ENCODE data around the gene RNASEL. TPM values are rescaled to one million over a fixed set of nuclear protein-coding genes. Genes with fewer than 3 reads are reported as not detected.
"Not testable (repeated sequence)": the region's sequence is repeated elsewhere in the genome, so short reads cannot be mapped to it uniquely, and the experiment has no call there.

Gene RNASEL, protein sequence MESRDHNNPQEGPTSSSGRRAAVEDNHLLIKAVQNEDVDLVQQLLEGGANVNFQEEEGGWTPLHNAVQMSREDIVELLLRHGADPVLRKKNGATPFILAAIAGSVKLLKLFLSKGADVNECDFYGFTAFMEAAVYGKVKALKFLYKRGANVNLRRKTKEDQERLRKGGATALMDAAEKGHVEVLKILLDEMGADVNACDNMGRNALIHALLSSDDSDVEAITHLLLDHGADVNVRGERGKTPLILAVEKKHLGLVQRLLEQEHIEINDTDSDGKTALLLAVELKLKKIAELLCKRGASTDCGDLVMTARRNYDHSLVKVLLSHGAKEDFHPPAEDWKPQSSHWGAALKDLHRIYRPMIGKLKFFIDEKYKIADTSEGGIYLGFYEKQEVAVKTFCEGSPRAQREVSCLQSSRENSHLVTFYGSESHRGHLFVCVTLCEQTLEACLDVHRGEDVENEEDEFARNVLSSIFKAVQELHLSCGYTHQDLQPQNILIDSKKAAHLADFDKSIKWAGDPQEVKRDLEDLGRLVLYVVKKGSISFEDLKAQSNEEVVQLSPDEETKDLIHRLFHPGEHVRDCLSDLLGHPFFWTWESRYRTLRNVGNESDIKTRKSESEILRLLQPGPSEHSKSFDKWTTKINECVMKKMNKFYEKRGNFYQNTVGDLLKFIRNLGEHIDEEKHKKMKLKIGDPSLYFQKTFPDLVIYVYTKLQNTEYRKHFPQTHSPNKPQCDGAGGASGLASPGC
- 0.85 and 1.2 TPM in 2 replicates for total RNA-seq (2014; rRNA removed; shearing (Covaris generic))

DNA sequence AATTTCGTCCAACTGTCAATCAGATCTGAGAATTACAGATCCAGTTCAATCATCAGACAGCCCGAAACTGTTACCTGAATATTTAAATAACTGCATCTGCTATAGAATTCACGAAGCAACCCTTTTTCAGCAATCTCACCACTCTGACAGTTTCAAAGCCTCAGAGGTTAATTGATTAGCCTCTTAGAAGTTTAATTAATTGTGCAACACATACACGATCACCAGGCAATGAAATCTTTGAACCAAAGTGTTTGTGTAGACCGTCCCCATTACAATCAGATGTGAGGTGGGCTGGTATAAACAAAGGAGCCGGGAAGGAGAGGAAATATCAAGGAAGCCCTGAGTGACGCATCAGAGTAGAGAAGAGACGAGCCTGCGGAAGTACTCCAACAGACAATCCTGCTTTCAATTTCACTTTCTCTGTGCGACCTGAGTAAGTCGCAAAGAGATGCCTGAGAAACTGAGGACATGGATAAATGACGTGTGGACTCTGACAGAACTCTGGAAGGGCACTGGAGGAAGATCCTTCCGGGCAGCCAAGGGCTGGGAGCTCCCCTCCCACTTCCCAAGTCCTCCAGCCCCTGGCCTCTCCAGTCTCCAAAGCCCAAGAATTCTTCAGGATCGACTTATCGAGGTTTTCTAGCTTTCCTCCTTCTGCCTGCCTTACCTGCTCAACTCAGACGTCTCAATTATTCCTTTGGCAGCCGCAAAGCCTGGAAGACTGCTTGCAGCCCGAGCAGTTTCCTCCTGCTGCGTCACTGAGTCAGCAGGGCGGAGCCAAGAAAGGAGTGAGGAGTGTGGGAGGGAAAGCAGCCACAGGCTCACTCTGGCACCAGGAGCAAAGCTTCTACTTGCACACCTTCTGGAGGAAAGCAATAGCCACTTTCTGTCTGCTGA is at the start of gene RNASEL:
Gene RNASEL, minus strand, starts transcription at position 757 of the 897 bp plus-strand sequence. CDS start 2,450 bp downstream, outside the sequence.
- Histone ChIP-seq H3K4me3 (ENCODE audit: insufficient read depth, low read depth, low read length) (peak within 1 kb of the TSS; percentile 32), H3K27me3 (ENCODE audit: control insufficient read depth, insufficient read depth, low read length) (no peaks in the 10 kb centered on the region), H3K36me3 (replicated peaks; ENCODE audit: control insufficient read depth, insufficient read depth, low read length) (no peaks in the 10 kb centered on the region)
- peak; percentile 47 for DNase-seq

DNA sequence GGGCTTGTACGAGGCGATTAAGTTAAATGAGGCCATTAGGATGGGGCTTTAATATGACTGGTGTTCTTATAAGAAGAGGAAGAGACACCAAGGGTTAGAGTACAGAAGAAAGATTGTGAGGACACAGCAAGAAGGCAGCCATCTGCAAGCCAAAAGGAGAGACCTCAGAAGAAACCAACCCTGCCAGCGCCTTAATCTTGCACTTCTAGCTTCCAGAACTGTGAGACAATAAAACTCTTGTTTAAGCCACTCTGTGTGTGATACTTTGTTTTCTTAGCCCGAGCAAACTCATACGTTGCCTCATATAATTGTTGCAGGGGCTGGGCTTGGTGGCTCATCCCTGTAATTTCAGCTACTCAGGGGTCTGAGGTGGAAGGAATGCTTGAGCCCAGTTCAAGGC is 48.7 kb upstream of the RNASEL start:
- Histone ChIP-seq H3K4me3 (ENCODE audit: insufficient read depth, low read depth, low read length) (no peak overlapping the region), H3K27me3 (ENCODE audit: control insufficient read depth, insufficient read depth, low read length) (no peaks in the 10 kb centered on the region), H3K36me3 (replicated peaks; ENCODE audit: control insufficient read depth, insufficient read depth, low read length) (no peaks in the 10 kb centered on the region)
- DNase-seq: no peak

DNA sequence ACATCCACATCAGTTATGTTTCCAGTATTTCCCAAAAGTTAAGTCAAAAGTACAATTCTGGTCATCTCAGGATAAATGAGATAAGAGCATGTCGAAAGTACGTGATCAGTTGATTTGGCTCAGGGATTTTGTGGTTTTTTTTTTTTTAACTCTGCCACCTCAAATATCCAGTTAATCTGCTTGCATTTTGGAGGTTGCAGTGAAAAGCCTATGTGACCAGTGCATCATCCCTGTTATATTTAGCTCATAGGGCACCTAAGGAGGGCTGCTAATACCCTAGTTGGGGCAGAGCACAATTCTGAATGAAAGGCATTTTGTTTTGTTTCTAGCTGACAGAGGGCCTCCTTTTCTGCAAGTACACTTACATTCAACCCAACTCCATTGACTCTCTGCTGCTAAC is 46.8 kb upstream of the RNASEL start:
- Histone ChIP-seq H3K27me3 (ENCODE audit: control insufficient read depth, insufficient read depth, low read length) (no peaks in the 10 kb centered on the region), H3K4me3 (ENCODE audit: insufficient read depth, low read depth, low read length) (no peak overlapping the region), H3K36me3 (replicated peaks; ENCODE audit: control insufficient read depth, insufficient read depth, low read length) (no peaks in the 10 kb centered on the region)
- no peak for DNase-seq

DNA sequence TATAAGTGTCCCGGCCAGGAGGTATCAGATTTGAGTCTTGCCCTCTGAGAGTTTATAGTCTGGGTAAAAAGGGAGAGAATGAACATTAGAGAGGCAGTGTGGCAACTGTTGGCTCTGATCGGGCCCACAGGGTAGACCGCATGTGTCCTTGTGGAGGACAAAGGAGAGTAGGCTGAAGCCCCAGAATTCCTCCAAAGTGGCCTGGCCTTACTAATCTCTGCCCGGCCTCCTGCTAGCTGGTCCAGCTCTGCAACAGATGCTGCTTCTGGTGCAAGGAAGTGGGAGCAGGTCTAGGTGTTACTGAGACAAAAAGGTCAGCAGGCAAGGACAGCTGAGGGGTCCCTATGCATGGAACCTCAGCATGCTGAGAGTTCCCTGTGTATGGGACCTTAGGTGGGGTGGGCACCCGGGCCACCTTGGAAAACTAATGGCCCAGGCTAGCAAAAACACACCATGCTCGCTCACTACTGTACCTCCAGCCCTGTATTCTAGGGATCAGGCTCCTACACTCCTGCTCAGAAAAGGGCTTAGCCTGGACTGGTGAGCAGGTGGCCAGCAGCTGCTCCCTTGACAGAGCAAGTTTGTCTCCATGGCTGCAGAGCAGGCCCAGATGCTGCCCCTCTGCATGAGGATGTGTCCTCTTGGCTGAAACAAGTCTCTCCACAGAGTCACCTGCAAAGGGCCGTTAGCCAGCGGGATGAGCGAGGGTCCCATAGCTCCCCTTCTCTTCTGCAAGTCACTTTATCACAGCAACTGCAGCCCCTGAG is 45.4 kb upstream of the RNASEL start:
- H3K36me3 ChIP-seq (replicated peaks; ENCODE audit: control insufficient read depth, insufficient read depth, low read length): no peaks in the 10 kb centered on the region

DNA sequence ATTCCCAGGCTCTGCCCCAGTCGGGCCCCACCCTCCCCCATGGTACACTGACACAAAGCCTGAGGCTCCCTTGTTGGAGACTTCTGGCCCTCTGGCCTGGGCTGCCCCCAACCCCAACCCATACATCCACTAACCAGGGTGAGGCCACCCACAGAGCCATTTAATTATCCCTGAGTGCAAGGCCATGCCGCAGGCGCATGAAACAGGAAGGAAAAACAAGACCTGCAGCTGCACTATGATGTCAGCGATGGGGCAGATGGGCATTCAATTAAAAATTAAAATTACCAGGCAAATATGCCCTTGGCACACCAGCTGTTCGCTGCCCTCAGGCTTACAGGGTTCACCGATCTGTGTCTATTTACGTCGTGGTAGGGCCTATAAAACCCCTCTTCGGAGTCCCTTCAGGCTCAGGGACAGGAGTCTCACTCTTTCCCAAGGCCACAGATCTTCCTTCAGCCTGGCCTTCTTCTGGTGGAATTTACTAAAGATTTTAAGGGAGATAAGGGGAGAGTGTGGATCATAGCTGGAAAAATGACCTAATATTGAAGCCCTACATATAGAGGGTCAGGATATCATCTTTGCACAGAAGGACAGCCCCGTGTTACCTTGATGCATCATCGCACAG is 44.7 kb upstream of the RNASEL start:
- Histone ChIP-seq H3K27me3 (ENCODE audit: control insufficient read depth, insufficient read depth, low read length) (no peaks in the 10 kb centered on the region), H3K36me3 (replicated peaks; ENCODE audit: control insufficient read depth, insufficient read depth, low read length) (no peaks in the 10 kb centered on the region), H3K4me3 (ENCODE audit: insufficient read depth, low read depth, low read length) (no peak overlapping the region)
- no peak for DNase-seq

More for the DNA sequence above, 45.4 kb upstream of the RNASEL start:
- Histone ChIP-seq H3K27me3 (ENCODE audit: control insufficient read depth, insufficient read depth, low read length) (no peaks in the 10 kb centered on the region), H3K4me3 (ENCODE audit: insufficient read depth, low read depth, low read length) (no peak overlapping the region)
- no peak for DNase-seq

DNA sequence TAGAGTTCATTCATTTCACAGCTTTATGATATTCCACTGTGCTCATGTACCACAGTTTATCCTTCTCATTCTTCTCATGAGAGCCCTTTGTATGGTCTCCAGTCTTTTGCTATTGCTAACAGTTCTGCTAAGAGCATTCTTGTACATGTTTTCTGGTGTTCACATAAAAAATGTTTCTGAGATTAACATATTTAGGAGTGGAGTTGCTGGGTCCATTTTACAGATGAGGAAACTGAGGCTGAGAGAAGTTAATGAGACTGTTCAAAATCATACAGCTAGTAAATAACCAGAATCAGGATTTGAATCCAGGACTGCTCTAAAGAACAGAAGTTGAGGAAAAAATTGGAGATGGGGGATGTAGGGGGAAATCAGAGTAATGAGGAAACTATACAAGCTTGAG is 44.0 kb upstream of the RNASEL start:
- DNase-seq: no peak
- Histone ChIP-seq H3K27me3 (ENCODE audit: control insufficient read depth, insufficient read depth, low read length) (no peaks in the 10 kb centered on the region), H3K36me3 (replicated peaks; ENCODE audit: control insufficient read depth, insufficient read depth, low read length) (no peaks in the 10 kb centered on the region), H3K4me3 (ENCODE audit: insufficient read depth, low read depth, low read length) (no peak overlapping the region)

DNA sequence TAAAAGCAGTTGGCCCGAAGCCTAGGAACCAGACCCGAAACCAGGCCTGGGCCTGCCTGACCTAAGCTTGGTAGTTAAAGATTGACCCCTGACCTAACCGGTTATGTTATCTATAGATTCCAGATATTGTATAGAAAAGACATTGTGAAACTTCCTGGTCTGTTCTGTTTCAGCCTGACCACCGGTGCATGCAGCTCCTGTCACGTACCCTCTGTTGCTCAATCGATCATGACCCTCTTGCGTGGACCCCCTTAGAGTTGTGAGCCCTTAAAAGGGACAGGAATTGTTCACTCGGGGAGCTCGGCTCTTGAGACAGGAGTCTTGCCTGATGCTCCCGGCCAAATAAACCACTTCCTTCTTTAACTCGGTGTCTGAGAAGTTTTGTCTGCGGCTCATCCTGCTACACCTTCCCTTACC is 43.4 kb upstream of the RNASEL start:
- H3K4me3 ChIP-seq (ENCODE audit: insufficient read depth, low read depth, low read length); H3K36me3 ChIP-seq (replicated peaks; ENCODE audit: control insufficient read depth, insufficient read depth, low read length); DNase-seq; H3K27me3 ChIP-seq (ENCODE audit: control insufficient read depth, insufficient read depth, low read length): not testable (repeated sequence)

DNA sequence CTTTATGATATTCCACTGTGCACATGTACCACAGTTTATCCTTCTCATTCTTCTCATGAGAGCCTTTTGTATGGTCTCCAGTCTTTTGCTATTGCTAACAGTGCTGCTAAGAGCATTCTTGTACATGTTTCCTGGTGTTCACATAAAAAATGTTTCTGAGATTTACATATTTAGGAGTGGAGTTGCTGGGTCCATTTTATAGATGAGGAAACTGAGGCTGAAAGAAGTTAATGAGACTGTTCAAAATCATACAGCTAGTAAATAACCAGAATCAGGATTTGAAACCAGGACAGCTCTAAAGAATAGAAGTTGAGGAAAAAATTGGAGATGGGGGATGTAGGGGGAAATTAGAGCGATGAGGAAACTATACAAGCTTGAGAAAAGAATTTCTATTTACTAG is 42.9 kb upstream of the RNASEL start:
- no peaks in the 10 kb centered on the region for H3K36me3 ChIP-seq (replicated peaks; ENCODE audit: control insufficient read depth, insufficient read depth, low read length)
- no peak overlapping the region for H3K4me3 ChIP-seq (ENCODE audit: insufficient read depth, low read depth, low read length)
- DNase-seq: no peak
- H3K27me3 ChIP-seq (ENCODE audit: control insufficient read depth, insufficient read depth, low read length): no peaks in the 10 kb centered on the region

DNA sequence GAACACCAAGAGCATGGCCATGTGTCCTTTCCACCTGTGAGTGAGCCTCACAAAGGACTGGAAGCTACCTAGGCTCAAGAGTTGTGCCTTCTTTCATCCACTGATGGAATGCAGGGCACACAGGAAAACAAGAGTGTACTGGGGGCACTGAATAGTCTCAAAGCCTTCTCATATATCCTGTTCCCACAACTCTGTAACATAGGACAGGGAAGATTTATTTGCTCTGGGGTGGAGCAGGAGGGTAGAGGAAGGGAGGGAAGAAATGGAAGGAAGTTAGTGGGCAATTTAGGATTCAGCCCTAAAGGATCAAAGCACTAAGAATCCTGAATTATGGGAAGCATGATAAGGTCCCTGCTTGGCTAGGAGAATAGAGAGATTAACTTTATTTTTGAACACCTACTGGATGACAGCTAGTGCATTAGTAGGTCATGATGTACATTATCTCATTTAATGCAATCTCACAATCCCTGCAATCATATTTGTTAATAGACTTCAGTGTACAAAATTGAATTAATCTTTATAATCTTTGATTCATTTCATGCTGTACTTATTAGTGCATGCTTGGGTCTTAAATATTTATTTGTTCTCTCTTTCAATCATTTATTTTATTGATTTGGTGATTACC is 42.1 kb upstream of the RNASEL start:
- DNase-seq: no peak
- Histone ChIP-seq H3K4me3 (ENCODE audit: insufficient read depth, low read depth, low read length) (no peak overlapping the region), H3K36me3 (replicated peaks; ENCODE audit: control insufficient read depth, insufficient read depth, low read length) (no peaks in the 10 kb centered on the region)

DNA sequence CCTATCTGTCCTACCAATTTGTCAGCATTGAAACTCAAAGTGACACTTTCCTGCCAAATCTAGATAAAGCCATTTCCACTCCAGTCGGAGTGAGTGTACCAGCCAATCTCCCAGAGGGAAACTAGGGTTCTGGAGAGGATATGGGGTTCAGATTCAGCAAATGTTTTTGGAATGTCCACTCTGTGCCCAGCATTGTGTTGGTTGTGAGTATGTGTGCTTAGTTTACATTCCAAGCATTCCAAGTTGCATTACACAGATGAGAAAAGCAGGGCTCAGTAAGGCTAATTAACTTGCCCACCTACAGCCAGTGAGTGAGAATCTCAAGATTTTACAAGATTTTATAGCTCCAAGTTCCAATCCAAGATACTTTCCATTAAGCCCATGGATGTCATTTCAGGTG is 41.5 kb upstream of the RNASEL start:
- H3K36me3 ChIP-seq (replicated peaks; ENCODE audit: control insufficient read depth, insufficient read depth, low read length): no peaks in the 10 kb centered on the region
- DNase-seq: no peak
- no peaks in the 10 kb centered on the region for H3K27me3 ChIP-seq (ENCODE audit: control insufficient read depth, insufficient read depth, low read length)
- H3K4me3 ChIP-seq (ENCODE audit: insufficient read depth, low read depth, low read length): no peak overlapping the region

More for the DNA sequence above, 42.1 kb upstream of the RNASEL start:
- H3K27me3 ChIP-seq (ENCODE audit: control insufficient read depth, insufficient read depth, low read length): no peaks in the 10 kb centered on the region

DNA sequence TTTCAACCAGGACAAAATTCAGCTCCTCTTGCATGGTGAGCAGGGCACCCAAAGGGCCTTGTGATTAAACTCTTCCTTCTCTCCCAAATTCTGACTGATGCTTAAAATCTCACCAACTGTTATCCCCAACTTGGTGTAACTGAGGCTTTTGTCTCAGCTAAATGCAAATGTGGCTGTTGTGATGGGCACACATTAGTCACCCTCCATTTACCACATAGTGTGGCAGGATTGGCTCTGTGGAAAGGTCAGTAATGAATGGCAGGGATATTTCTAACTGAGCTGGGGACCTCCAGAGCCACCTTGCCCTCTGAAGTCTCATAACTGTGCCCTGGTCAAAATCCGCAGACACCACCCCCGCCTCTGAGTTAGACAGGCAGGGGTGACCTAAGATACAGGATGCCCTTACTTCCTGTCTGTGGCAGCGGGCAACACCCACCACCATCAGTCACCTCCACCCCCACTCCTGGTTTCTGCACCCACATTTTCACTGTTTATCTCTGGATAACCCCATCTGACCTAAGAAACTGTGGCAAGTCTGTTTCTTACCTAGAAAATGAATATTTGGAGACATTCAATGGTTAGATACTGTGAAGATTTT is 40.5 kb upstream of the RNASEL start:
- Histone ChIP-seq H3K36me3 (replicated peaks; ENCODE audit: control insufficient read depth, insufficient read depth, low read length) (no peaks in the 10 kb centered on the region), H3K4me3 (ENCODE audit: insufficient read depth, low read depth, low read length) (no peak overlapping the region), H3K27me3 (ENCODE audit: control insufficient read depth, insufficient read depth, low read length) (no peaks in the 10 kb centered on the region)
- DNase-seq: no peak

DNA sequence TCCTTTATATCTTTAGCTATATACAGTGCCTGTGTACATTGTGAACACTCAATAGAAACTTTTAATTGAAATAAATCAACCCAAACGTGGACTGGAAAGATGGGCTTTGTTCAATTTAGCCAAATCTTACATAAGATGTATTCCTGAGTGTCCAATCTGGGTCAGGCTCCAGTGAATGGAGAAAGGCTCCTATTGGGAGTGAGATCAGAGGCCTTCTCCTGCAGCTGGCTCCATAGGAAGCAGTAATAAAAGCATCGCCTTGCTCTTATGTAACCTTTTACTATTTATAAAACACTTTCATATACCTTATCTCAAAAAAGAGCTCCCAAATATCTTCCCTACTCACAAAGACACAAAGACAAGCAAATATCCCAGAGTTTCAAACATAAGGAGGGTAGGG is 40.0 kb upstream of the RNASEL start:
- H3K36me3 ChIP-seq (replicated peaks; ENCODE audit: control insufficient read depth, insufficient read depth, low read length): no peaks in the 10 kb centered on the region
- H3K27me3 ChIP-seq (ENCODE audit: control insufficient read depth, insufficient read depth, low read length): no peaks in the 10 kb centered on the region
- H3K4me3 ChIP-seq (ENCODE audit: insufficient read depth, low read depth, low read length): no peak overlapping the region
- DNase-seq: no peak

DNA sequence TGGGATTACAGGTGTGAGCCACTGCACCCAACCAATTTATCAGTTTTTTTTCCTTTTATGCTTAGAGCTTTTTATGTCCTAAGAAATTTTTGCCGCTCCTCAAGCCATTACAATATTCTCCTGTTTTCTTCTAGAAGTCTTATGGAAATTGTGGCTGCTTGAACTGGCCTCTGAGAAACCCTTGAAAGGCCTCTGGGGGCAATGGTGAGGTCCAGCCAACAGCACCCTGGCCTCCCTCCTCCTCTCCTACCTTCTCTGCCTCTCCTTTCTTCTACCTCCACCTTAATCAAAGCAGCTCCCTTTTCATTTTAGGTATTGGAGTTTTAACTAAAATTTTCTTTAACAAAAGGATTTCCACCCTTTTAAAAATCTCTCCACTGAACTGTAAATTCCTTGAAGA is 39.6 kb upstream of the RNASEL start:
- H3K36me3 ChIP-seq (replicated peaks; ENCODE audit: control insufficient read depth, insufficient read depth, low read length): no peaks in the 10 kb centered on the region
- no peak overlapping the region for H3K4me3 ChIP-seq (ENCODE audit: insufficient read depth, low read depth, low read length)
- DNase-seq: no peak
- no peaks in the 10 kb centered on the region for H3K27me3 ChIP-seq (ENCODE audit: control insufficient read depth, insufficient read depth, low read length)

Data from H7 (cell line).